Measurements from ENCODE around the gene RPTOR. TPM values are rescaled to one million over a fixed set of nuclear protein-coding genes. Genes with fewer than 3 reads are reported as not detected.

The RPTOR gene
- total and polyA plus RNA-seq, 10 of the 15 experiments (the other 5 are each of a cell fraction or from before 2014, with no cell fraction given) = 0.18 to 32.1 (median 7.8) TPM

- RAD21 ChIA-PET (ENCODE audit: unreplicated experiment) = interaction anchor here (1.8 kb wide), 1 partner anchor 55 kb away, joined by 4 read pairs; no protein-coding TSS in a partner anchor
- no peak for TF ChIP-seq PML (IDR thresholded peaks at IDR 0.05; ENCODE audit: low read length)
- no peak for TF ChIP-seq IRF5 (IDR thresholded peaks at IDR 0.05; ENCODE audit: borderline replicate concordance)
- no peak for TF ChIP-seq POLR2A (IDR thresholded peaks at IDR 0.05; ENCODE audit: low read depth, low read length)
- no peak for TF ChIP-seq ZNF687 (IDR thresholded peaks at IDR 0.05)
- TF ChIP-seq ZNF592 (IDR thresholded peaks at IDR 0.05) = no peak
- no peak for TF ChIP-seq GABPA (IDR thresholded peaks at IDR 0.05; ENCODE audit: low read depth)
- no TSS peak for BruUV-seq (replicated peaks)
- H3K4me2 ChIP-seq (ENCODE audit: control insufficient read depth, insufficient read depth) = no peak overlapping the region
- POLR2A ChIA-PET = interaction anchor here (0.7 kb wide), 1 partner anchor 17 kb away, joined by 3 read pairs; no protein-coding TSS in a partner anchor
- peaks cover 5% of the 10 kb centered on the region; the same call in 2 of the 3 replicates for H3K9me3 ChIP-seq (replicated peaks; ENCODE audit: control insufficient read depth, insufficient read depth, low read length)
- SMC1A ChIA-PET (ENCODE audit: uncharacterized antibody, unreplicated experiment) = interaction anchor here (3.7 kb wide), 1 partner anchor 54 kb away, joined by 24 read pairs; no protein-coding TSS in a partner anchor
- CTCF ChIA-PET = interaction anchor here (0.8 kb wide), 1 partner anchor 118 kb away, joined by 3 read pairs; no protein-coding TSS in a partner anchor
- DNase-seq (ENCODE audit: low read depth, low spot score) (no peak), ATAC-seq (no peak), FAIRE-seq (no peak)
- H3K79me2 ChIP-seq (ENCODE audit: control insufficient read depth, insufficient read depth, low read length) = no peaks in the 10 kb centered on the region; the same call in 1 of the 2 replicates
- intact Hi-C loops (cut with micrococcal nuclease; ENCODE audit: unreplicated experiment) = loop anchor here (5.0 kb wide), 1 partner anchor 40 kb away; no protein-coding TSS in a partner anchor
- H2AFZ ChIP-seq (ENCODE audit: control insufficient read depth, low read depth, low read length) = no peak overlapping the region
- peaks cover 4 to 5% of the 10 kb centered on the region in 2 experiments; a peak in 2 of 4 replicates for H3K36me3 ChIP-seq (ENCODE audit: control insufficient read depth in 2 of 2, insufficient read depth in 2 of 2, low read length in 1 of 2)
- no peaks in the 10 kb centered on the region for H3K27me3 ChIP-seq (replicated peaks in 1 of 2; ENCODE audit: control insufficient read depth in 2 of 2, insufficient read depth in 2 of 2, low read length in 1 of 2)
- H4K20me1 ChIP-seq (ENCODE audit: control insufficient read depth, insufficient read depth) = no peaks in the 10 kb centered on the region
- H3K9ac ChIP-seq (ENCODE audit: control insufficient read depth, insufficient read depth, low read length) = no peak overlapping the region
- in situ Hi-C loops (cut with MboI) = no loop called here
- 92% methylated on average over 10 of the region's 10 CpGs for WGBS (ENCODE audit: insufficient coverage, insufficient replicate concordance, low lambda C conversion rate, missing lambda C conversion rate)
- no peak overlapping the region for H3K4me3 ChIP-seq
- peaks cover 39% of the 10 kb centered on the region for H3K4me1 ChIP-seq (ENCODE audit: control insufficient read depth, insufficient read depth, low read length)
- peak overlapping the region; percentile 51 for H3K27ac ChIP-seq (ENCODE audit: control insufficient read depth, insufficient read depth)
Measured at GRCh38 chr17:80792373-80792781, 247.7 kb downstream of the RPTOR start.
